Kidney epithelial cell (primary cell): Measurements from ENCODE around the gene AP3B1. TPM values are rescaled to one million over a fixed set of nuclear protein-coding genes. Genes with fewer than 3 reads are reported as not detected.

Experiments
- DNase-seq: peaks from one replicate; pipeline ENCODE4 v3.0.0-alpha.2; 2010; ENCODE audit warnings: low read depth
- H3K27me3 ChIP-seq: 2 replicates; pipeline ENCODE4 v1.6.0; 2011; ENCODE audit warnings: low read length; ENCODE audit not compliant: control insufficient read depth, insufficient read depth
- H3K36me3 ChIP-seq: 2 replicates; pipeline ENCODE4 v1.5.1; 2011; ENCODE audit warnings: low read length; ENCODE audit not compliant: control insufficient read depth, insufficient read depth
- H3K4me3 ChIP-seq: 2 replicates; pipeline ENCODE4 v1.5.1; 2011; ENCODE audit warnings: low read depth, mild to moderate bottlenecking, control low read depth, low read length
- CTCF ChIP-seq: IDR thresholded peaks from 2 replicates; pipeline ENCODE4 v1.5.1; 2011; ENCODE audit warnings: mild to moderate bottlenecking, moderate library complexity, low read length, control low read depth, inconsistent platforms; ENCODE audit not compliant: insufficient read depth, poor library complexity, severe bottlenecking
- total RNA-seq: library from RNA; depleted of rRNA; stranded (reverse); fragments of >200 nt; gene quantifications from 2 replicates; pipeline ENCODE4 v1.2.3, GENCODE V29; 2015

The AP3B1 gene
- total RNA-seq, 1 donor from 2014 or later: 36.4 TPM

DNA sequence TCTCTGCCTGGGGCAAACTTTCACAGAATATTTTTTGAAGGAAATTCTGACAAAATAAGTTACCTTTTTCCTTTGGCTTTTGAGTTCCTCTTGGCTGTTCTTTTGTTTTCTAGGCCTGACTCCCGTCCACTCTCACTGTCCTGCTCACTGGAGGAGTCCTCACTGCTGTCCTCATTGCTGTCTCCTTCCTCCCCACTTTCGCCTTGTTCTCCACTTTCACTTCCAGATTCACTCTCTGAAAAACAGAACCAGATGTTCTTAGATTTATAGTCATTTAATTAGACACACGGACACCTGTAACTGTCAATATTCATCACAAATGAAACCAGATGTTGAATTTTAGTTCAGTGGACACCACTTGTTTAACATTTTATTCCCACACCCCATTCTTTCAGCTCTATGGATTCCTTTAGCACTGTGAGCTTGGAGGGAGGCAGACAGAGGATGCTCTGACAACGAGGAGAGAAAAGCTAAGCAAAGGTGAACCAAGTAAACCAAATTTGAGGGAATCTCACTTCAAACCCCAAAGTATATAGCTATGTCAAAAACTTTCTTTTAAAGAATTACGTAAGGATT lies 180.7 kb downstream of the AP3B1 start:
- no peak for TF ChIP-seq CTCF
- H3K27me3 ChIP-seq: no peaks in the 10 kb centered on the region
- no peaks in the 10 kb centered on the region for H3K36me3 ChIP-seq
- no peak for DNase-seq
- H3K4me3 ChIP-seq: no peak overlapping the region

DNA sequence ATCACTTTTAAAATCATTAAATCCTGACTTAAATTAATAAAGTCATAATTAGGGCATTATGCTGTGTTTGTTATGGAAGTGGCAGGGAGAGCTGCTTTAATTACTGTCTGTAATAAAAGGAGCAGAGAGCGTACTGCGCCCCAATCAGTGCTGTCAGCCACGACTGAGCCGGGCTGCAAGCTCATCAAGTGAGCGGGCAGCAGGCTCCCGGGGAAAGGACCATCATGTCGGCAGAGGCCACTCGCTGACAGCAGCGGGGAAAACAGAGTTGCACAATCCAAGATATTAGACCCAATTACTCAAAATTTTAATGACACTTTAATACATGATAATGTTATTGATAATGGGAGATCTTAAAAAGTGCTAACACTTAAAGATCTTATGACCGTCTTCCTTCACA lies 181.6 kb downstream of the AP3B1 start:
- no peaks in the 10 kb centered on the region for H3K27me3 ChIP-seq
- TF ChIP-seq CTCF: no peak
- DNase-seq: no peak
- H3K4me3 ChIP-seq: no peak overlapping the region
- H3K36me3 ChIP-seq: no peaks in the 10 kb centered on the region

GRCh38 chr5:78109891-78110324 lies 184.6 kb downstream of the AP3B1 start:
- no peaks in the 10 kb centered on the region for H3K36me3 ChIP-seq

DNA sequence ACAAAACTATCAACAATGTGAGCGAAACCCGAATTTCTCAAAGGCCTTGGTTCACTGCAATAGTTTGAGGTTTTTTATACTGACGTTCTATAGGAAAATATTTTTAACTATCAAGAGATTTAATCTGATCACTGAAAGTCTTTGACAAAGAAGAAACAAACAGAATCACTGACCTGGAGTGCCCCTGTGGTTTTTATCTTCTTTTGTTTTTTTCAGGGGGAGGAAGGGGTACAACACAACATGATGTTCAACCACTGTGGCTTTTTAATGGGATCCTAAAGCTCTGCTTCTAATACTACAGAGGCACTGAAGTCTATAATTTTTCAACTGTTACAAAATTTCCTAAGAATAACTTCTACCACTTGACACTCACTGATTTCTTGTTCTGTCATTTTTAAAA lies 185.9 kb downstream of the AP3B1 start:
- no peak for DNase-seq
- H3K27me3 ChIP-seq: no peaks in the 10 kb centered on the region
- H3K36me3 ChIP-seq: no peaks in the 10 kb centered on the region
- no peak overlapping the region for H3K4me3 ChIP-seq
- no peak for TF ChIP-seq CTCF

More at GRCh38 chr5:78109891-78110324, 184.6 kb downstream of the AP3B1 start:
- no peak overlapping the region for H3K4me3 ChIP-seq
- TF ChIP-seq CTCF: no peak
- DNase-seq: no peak
- H3K27me3 ChIP-seq: no peaks in the 10 kb centered on the region

- H3K36me3 ChIP-seq: no peaks in the 10 kb centered on the region
- no peak for DNase-seq
- TF ChIP-seq CTCF: no peak
- no peak overlapping the region for H3K4me3 ChIP-seq
- no peaks in the 10 kb centered on the region for H3K27me3 ChIP-seq
These were observed 191.1 kb downstream of the AP3B1 start for GRCh38 chr5:78103232-78103918.

DNA sequence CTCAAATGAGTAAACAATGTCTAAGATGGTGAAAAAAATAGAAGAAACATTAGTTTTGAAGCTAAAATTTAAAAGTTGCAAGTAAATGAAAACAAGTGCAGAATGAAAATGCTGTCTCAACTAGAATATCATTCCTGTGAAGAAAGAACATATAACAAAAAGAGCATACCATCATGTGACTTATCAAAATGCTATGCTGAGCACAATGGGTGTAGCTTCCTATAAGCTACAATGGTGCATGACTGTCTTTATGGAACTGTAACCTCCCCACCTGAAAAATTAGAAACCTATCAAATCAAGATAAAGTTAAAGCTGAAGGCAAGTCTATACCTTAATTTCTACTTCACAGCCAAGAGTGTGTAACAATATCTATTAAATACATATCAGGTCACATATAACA lies 192.0 kb downstream of the AP3B1 start:
- DNase-seq: no peak
- H3K36me3 ChIP-seq: no peaks in the 10 kb centered on the region
- H3K4me3 ChIP-seq: no peak overlapping the region
- H3K27me3 ChIP-seq: no peaks in the 10 kb centered on the region
- TF ChIP-seq CTCF: no peak
